GM18498 (cell line): Measurements from ENCODE around the gene DRAXIN.
A peak's percentile ranks its signal among the peaks of the same experiment; 100 is the strongest.

Source experiments
- ATAC-seq: cut with Tn5 transposase; IDR thresholded peaks from one replicate; pipeline ENCODE4 v1.9.1; 2021; ENCODE audit warnings: mild to moderate bottlenecking, moderate library complexity; ENCODE audit not compliant: unreplicated experiment

Gene DRAXIN

DNA sequence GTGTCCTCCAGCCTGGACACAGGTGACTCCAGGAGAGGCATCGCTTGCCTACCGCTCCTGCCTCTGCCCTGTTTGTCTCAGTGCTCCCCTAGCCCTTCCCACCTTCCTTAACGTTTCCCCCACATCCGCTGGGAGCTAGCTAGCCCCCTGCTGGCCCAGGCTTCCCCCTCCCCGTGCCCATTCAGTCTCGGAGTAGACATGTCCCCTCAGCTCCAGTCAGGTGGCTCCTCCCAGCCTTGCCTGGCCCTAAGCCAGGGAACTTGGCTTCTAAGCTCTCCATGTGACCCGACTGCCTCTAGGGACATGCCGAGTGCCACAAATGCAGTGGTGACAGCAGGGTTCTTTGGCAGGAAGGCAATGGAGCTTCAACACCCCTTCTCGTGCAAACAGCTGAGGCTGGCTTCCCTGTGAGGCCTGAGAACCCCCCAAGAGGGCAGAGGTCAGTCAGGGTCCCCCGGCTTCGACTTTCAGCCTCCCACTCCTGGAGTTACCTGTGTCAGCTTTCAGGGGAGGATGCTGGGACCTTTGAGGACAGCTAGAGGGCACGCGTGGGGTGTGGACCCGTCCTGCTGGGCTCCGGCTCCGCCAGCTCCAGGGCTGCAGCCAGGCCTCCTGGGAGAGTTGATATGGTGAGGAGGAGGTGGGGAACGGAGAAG is 16.2 kb downstream of the DRAXIN start:
- no peak for ATAC-seq

DNA sequence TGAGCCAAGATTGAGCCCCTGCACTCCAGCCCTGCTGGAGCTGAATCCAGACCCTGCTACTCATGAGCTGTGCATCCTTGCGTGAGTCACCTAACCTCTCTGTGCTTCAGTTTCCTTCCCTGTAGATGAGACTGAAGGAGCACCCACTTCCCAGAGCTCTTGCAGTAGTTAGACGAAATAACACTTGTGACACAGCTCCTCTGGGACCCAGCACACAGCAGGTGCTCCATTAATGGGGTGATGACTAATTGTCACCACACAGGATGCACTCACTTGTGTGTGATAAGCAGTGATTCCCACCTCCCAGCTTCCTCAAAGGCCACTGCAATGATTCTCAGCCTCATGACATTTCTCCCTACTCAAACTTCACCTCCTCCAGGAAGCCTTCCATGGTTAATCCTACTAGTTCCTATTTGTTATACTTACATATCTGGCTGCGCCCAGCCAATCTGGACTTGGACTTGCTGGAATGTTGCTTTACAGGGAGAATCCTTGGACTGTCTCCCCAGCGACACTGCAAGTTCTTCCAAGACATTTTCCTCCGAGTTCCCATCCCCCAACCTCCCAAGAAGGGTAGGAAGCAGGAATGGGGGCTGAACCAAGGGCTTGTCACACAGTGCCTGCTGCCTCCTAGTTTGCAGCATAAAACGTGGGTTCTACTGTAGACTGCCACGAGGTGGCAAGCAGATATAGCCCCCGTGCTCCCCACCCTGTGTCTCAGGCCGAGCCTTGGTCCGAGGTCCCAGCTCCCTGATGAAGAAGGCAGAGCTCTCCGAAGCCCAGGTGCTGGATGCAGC is 17.2 kb downstream of the DRAXIN start:
- ATAC-seq = no peak

DNA sequence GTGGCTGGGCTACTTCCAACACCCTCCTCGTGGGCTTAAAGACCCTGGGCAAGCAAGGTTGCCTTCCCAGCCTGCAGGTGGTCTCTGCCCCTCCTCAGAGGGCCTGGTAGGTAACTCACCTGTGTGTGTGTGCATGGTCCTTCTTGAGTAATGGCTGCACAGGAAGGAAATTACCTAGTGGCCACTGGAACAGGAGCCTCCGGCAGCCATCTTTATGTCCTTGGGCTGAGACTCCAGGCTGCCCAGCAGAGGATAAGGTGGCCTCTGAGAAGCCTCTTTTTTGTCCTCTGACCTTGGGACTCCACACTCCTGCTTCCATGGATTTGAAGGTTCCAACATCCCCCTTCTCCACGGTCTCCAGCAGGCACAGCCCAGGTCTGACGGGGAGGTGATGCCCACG is 20.0 kb downstream of the DRAXIN start:
- no peak for ATAC-seq

- no peak for ATAC-seq
These were observed 20.8 kb downstream of the DRAXIN start for GRCh38 chr1:11712285-11712684.

DNA sequence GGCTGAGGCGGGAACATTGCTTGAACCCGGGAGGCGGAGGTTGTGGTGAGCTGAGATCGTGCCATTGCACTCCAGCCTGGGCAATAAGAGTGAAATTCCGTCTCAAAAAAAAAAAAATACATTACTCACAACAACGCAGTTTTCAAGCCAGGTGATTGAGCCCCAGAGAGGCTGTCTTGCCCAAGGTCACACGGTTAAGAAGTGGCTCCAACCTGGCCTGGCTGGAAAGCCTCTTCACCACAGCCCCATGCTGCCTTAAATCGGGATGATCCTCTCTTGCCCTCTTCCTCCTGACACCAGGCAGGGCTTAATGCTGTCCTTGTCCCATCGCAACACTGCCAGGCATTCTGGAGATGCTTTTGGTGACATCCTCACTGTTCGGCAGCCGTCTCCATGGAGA is 21.6 kb downstream of the DRAXIN start:
- ATAC-seq = no peak

- no peak for ATAC-seq
These were observed 23.5 kb downstream of the DRAXIN start for GRCh38 chr1:11714831-11715575.

- ATAC-seq = peak; percentile 54
These were observed 28.0 kb downstream of the DRAXIN start for GRCh38 chr1:11719313-11720032.

DNA sequence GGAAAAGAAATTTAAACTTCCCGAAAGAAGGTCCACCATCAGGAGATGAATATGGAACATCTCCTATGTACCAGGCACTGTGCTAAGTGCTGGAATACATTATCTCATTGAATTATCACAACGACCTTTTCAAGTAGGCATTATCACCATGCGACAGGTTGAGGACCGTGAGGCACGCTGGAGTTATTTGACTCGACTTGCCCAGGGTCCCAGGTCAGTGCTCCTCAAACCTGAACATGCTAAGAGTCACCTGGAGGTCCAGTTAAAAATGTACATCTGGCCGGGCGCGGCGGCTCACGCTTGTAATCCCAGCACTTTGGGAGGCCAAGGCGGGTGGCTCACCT is 28.5 kb downstream of the DRAXIN start:
- ATAC-seq = no peak

GRCh38 chr1:11720525-11720924 is 29.0 kb downstream of the DRAXIN start:
- no peak for ATAC-seq

DNA sequence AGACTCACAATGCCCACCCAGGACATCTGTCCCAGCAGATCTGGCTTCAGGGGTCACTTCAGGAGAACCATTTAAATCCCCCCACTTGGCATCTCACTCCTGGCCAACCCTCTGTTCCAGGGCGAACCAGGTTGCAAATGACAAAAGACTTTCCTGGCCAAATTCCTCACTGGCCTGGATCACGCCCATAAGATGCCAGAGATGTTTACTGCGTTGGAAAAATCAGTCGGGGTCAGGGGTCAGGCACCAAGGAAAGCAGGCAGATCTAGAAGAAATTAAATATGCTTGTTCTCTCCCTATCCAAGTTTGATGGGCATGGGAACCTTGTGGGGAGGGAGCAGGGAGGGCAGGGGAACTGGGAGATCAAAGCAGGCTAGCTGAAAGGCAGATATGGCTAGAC is 29.8 kb downstream of the DRAXIN start:
- ATAC-seq = no peak

GRCh38 chr1:11722538-11722937 is 31.0 kb downstream of the DRAXIN start:
- no peak for ATAC-seq

DNA sequence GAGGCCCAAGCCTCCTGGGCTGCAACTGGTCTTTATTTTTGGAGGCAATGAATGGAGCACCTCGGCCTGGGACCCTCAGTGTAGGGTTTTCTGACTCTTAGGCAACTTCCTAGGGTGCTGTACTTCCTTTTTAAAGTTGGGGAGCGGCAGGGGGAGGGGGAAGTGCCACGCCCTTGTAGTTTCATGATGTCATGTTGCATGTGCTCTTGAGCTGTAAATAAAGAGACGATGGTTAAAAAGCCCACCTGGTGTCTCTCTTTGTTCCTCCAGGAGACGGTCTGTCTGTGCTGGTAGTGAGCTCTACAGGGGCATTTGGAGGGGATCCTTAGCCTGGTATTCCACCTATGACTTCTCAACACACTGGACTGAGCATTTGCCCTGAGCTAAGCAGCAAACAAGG is 34.1 kb downstream of the DRAXIN start:
- ATAC-seq = no peak

- ATAC-seq = no peak
These were observed 35.6 kb downstream of the DRAXIN start for GRCh38 chr1:11727119-11727518.

GRCh38 chr1:11728126-11728806 is 36.8 kb downstream of the DRAXIN start:
- ATAC-seq = no peak

- no peak for ATAC-seq
These were observed 37.6 kb downstream of the DRAXIN start for GRCh38 chr1:11729155-11729497.

GRCh38 chr1:11729498-11730428 is 38.3 kb downstream of the DRAXIN start:
- ATAC-seq = no peak

GRCh38 chr1:11730429-11730891 is 39.0 kb downstream of the DRAXIN start:
- ATAC-seq = no peak

- no peak for ATAC-seq
These were observed 40.3 kb downstream of the DRAXIN start for GRCh38 chr1:11731691-11732283.

- ATAC-seq = no peak
These were observed 41.8 kb downstream of the DRAXIN start for GRCh38 chr1:11733306-11733705.
